HepG2 (cell line): ENCODE results near the gene QSOX1.

Experiments used
- CTCF ChIP-seq: sonication (generic); formaldehyde crosslinking; IDR thresholded peaks from 2 replicates; pipeline ENCODE4 v1.5.0; 2020; ENCODE audit warnings: mild to moderate bottlenecking, missing genetic modification reagents, moderate library complexity
- FOSL2 ChIP-seq: sonication (generic); formaldehyde crosslinking; IDR thresholded peaks from 2 replicates; pipeline ENCODE4 v1.4.0; 2020; ENCODE audit warnings: missing genetic modification reagents
- GLI4 ChIP-seq: sonication (generic); formaldehyde crosslinking; IDR thresholded peaks from 2 replicates; pipeline ENCODE4 v1.5.1; 2020; ENCODE audit warnings: missing genetic modification reagents, mild to moderate bottlenecking, moderate library complexity, borderline replicate concordance
- HMG20A ChIP-seq: IDR thresholded peaks from 2 replicates; pipeline ENCODE4 v1.6.1; 2016; ENCODE audit warnings: borderline replicate concordance
- NCOA2 ChIP-seq: sonication (generic); formaldehyde crosslinking; IDR thresholded peaks from 2 replicates; pipeline ENCODE4 v1.8.0; 2022; ENCODE audit warnings: inconsistent platforms
- NR2F6 ChIP-seq, 2 experiments: IDR thresholded peaks; 2 replicates each; pipeline ENCODE4 v1.6.1; 2016; ENCODE audit warnings: antibody characterized with exemption in 1 of 2, mild to moderate bottlenecking in 1 of 2
- PAXIP1 ChIP-seq: sonication (generic); formaldehyde crosslinking; conservative IDR thresholded peaks from 2 replicates; pipeline ENCODE4 v1.4.0; 2020; ENCODE audit warnings: mild to moderate bottlenecking, missing genetic modification reagents, moderate library complexity
- RFX5 ChIP-seq: IDR thresholded peaks from 2 replicates; pipeline ENCODE4 v1.6.1; 2011; ENCODE audit warnings: low read depth, low read length, improper control_type of control experiment
- TP53 ChIP-seq: sonication (generic); formaldehyde crosslinking; conservative IDR thresholded peaks from 2 replicates; pipeline ENCODE4 v1.4.0; 2020; ENCODE audit warnings: missing genetic modification reagents
- ZFP62 ChIP-seq: sonication (generic); formaldehyde crosslinking; IDR thresholded peaks from 2 replicates; pipeline ENCODE4 v1.4.0; 2020; ENCODE audit warnings: missing genetic modification reagents
- ZNF331 ChIP-seq: sonication (generic); formaldehyde crosslinking; IDR thresholded peaks from 2 replicates; pipeline ENCODE4 v1.4.0; 2020; ENCODE audit warnings: missing genetic modification reagents
- ZNF556 ChIP-seq: sonication (generic); formaldehyde crosslinking; IDR thresholded peaks from 2 replicates; pipeline ENCODE4 v1.4.0; 2020; ENCODE audit warnings: mild to moderate bottlenecking, missing genetic modification reagents, borderline replicate concordance
- TF ChIP-seq, protein P1 (sequence below): IDR thresholded peaks from 2 replicates; pipeline ENCODE4 v1.6.1; 2012; ENCODE audit warnings: inconsistent platforms
- TF ChIP-seq, protein P2 (sequence below): sonication (generic); formaldehyde crosslinking; IDR thresholded peaks from 2 replicates; pipeline ENCODE4 v1.4.0; 2020; ENCODE audit warnings: mild to moderate bottlenecking, missing genetic modification reagents

DNA sequence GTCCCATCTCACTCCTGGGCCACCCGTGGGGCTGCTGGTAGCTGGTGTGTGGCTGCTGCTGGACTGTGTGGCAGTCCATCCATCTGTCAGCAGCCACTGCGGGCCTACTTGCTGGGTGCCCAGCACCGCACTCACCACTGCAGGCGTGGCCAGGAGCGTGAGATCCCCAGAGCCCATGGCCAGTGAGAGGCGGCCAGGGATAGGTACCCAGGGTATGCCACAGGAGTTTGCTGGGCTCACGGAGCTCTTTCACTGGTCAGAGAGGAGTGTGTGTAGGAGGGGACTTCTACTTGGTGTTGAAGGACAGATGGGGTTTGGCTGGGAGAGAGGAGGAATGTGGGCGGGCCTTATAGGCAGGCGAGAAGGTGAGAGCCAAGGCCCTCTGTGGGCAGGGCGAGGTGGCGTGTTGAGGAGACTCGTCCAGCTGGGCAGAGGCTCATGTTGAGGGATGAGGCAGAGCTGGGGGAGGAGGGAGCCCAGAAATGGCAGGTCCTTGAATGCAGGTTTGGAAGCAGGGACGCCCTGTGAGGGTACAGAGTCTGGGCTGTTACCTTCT lies 15.0 kb downstream of the QSOX1 start:
- TF ChIP-seq NCOA2 (CRISPR knock-in tag): no peak
- TF ChIP-seq, protein P1, sequence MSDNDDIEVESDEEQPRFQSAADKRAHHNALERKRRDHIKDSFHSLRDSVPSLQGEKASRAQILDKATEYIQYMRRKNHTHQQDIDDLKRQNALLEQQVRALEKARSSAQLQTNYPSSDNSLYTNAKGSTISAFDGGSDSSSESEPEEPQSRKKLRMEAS: no peak
- no peak for TF ChIP-seq NR2F6 (IDR thresholded peaks at IDR 0.05)
- no peak for TF ChIP-seq NR2F6 (CRISPR knock-in tag; IDR thresholded peaks at IDR 0.05)
- TF ChIP-seq ZNF556: no peak
- no peak for TF ChIP-seq ZNF331 (CRISPR knock-in tag)
- TF ChIP-seq TP53: no peak
- no peak for TF ChIP-seq CTCF (CRISPR knock-in tag)
- no peak for TF ChIP-seq RFX5
- no peak for TF ChIP-seq PAXIP1
- no peak for TF ChIP-seq ZFP62
- TF ChIP-seq, protein P2, sequence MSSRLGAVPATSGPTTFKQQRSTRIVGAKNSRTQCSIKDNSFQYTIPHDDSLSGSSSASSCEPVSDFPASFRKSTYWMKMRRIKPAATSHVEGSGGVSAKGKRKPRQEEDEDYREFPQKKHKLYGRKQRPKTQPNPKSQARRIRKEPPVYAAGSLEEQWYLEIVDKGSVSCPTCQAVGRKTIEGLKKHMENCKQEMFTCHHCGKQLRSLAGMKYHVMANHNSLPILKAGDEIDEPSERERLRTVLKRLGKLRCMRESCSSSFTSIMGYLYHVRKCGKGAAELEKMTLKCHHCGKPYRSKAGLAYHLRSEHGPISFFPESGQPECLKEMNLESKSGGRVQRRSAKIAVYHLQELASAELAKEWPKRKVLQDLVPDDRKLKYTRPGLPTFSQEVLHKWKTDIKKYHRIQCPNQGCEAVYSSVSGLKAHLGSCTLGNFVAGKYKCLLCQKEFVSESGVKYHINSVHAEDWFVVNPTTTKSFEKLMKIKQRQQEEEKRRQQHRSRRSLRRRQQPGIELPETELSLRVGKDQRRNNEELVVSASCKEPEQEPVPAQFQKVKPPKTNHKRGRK (CRISPR knock-in tag): no peak
- no peak for TF ChIP-seq HMG20A (CRISPR knock-in tag)
- no peak for TF ChIP-seq GLI4 (CRISPR knock-in tag)
- TF ChIP-seq FOSL2 (CRISPR knock-in tag): no peak
